Right renal pelvis (tissue), 4 donors: ENCODE results near the gene MRPL42. TPM values are rescaled to one million over a fixed set of nuclear protein-coding genes. Genes with fewer than 3 reads are reported as not detected.

Experiments
- DNase-seq, 4 donors: peaks; one replicate each; pipeline ENCODE4 v3.0.0-alpha.2; 2013; ENCODE audit warnings: low read depth in 4 of 4, low spot score in 3 of 4, missing footprints in 1 of 4
- polyA plus RNA-seq, 4 donors: library from polyadenylated mRNA; unstranded; fragments of 120-200 nt; gene quantifications; one replicate each; pipeline ENCODE4 v1.2.1, GENCODE V29; 2013; ENCODE audit not compliant: insufficient read length in 4 of 4

Gene MRPL42
- polyA plus RNA-seq, 4 donors, result 70.3 to 96.9 (median 84.0) TPM

DNA sequence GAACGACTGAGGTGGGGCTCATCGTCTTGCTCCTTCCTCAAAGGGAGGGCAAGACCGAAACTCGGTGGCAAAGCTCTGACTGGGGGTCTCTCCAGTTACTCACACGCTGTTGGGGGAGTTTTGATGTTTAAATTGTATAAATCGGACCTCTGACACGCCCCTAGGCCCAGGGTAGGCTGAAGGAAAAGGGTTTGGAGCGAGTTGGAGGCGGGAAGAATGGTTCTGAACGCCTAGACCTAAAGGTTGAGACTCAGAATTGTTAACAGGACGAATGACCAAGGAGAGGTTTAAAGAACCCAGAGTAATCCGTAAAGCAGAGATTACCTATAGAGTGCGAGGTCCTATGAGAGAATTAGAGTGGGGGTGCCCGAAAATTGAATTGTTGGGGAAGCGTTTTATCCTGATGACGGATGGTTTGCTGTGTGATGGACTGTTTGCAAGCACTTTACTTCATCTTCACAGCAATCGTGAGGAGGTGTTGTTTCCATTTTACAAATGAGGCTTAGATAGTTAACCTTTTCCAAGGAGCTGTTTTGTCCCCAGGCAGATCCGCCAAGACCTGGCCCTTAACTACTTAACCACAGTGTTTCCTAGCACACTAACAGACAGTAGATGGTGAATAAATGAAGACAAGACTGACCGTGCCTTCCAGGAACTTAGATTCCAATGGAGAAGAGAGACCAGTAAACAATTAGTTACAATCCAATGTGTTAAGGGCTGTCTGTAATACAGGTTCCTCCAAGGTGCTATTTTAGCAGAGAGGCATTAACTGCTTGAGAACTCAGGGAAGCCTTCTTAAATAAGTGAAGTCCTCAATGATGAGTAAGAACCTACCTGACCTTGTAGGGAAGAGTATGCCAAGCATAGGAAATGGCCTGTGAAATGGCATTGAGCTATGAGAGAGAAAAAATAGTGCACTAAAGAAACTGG, 24.6 kb upstream of the MRPL42 start:
- DNase-seq, result no peak

DNA sequence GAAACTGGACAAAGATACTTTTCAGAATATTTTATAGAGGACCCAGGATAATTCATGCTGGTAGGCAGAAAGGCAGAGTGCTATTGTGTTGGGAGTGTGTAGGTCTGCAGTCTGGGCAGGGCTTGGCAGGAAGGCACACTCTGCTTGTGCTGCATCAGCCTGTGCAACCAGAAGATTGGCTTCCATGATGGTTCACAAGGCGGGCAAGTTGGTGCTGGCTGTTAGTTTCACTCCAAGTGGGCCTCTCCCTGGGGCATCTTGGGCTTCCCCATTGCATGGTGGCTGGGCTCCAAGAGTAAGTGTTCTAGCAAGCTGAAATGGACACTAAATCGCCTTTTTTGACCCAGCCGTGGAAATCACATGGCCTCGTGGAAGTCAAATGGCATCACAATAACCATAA, 23.7 kb upstream of the MRPL42 start:
- DNase-seq, result no peak

DNA sequence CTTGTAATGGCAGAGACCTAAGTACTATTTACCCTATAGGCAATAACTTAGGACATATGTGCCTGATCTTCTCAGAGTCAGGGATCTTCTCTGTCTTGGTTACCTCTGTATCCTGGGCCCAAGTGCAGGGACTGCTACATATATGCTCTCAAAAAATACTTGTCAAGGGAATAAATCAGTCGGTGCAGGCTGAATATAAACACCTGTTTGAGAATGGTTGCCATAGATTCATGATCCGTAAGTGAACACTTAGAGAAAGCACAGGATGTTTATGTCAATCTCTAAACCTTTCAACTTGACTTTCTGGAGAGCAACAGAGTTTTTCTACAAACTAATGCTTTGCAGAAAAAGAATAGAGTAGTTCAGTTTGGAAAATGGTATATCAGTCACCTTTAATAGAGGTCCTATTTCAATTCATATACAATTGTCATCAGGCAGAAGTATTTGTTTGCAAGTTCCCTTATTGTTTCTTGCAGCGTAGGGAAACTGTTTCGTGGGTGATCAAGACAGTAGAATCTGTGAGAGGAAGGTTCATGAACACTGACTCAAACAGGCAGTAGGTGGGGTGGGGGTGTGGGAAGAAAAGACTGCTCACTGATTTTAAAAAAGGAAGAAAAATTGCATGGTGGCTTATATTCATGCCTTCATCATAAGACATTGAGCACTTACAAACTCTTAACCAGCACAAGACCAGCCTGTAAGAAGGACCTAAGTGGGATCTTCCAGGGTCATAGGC, 19.6 kb upstream of the MRPL42 start:
- no peak for DNase-seq

DNA sequence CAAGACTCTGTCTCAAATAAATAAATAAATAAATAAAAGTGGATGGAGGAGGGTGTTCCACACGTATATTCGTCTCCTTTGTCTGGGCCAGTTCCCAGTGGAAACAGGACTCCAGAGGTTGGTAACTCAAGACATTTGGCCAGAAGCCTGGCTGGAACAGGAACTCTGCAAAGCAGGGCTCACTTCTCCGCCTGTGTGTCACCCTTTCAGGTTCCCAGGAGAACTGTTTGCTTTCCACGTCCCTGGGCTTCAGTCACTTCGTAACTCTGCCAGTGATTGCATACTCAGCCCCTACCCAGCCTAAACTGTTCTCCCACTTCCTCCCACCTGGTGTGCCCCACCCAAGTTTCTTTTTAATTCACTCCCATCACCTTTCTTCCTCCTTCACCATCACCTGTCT, 18.5 kb upstream of the MRPL42 start:
- no peak for DNase-seq

DNA sequence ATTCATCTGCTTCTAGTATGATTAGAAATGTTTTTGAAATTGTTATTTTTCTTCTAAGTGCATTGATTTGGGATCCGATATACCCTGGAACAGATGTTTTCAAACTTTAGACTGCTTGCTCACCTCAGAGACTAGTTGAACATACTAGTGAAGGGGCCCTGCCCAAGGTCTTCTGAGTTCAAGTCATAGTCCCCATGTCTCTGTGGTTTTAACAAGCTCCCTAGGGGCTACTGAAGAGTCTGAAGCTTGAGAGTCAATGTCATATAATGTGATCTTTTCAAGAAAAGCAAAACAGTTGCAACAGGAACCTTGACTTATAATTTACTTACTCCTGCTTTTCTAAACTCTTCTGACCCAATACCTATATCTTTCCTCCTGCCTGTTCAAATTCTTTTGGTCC, 18.0 kb upstream of the MRPL42 start:
- DNase-seq, result no peak

DNA sequence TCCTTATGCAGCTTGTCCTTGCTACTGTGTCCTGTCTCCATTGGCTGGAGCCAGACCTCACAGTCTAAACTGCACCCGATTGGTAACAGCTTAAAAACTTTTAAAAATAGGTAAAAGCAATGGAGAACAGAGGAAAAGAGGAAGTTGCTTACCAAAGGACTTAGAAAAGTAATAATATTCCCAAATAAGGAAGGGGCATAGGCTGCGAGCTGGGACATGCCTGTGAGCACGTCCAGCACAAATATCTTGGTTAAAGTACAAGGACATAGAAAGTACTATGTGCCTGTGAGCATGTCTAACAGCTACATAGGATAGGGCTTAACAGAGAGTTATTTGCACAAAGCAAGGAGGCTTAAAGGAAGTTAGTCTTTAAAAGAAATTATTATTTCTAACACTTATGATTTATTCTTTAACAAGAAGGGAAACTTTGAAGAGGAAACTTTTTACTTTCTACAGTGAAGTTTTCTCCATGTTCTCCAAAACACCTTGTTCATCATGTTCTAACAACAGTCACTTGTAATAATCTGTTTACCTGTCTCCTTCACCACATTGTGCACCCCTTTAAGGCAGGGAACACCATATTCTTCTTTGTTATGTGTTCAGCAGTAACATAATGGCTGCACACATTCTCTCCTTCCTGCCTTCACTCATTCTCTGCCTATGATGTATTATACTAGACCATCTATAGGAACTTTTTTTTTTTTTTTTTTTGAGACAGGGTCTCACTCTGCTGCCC, 15.7 kb upstream of the MRPL42 start:
- DNase-seq, result no peak

DNA sequence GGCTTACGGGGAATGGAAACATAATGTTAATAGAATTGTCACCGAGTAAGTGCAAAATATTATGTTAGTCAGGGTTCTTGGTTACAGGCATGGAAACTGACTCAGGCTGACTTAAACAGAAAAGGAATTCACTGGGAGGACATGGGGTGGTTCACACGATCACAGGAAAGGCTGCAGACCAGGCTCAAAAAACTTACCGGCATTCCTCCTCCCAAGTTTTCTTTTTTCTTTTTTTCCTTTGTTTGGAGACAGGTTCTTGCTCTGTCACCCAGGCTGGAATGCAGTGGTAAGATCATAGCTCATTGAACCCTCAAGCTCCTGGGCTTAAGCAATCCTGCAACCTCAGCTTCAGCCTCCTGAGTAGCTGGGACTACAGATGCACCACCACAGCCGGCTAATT, 13.7 kb upstream of the MRPL42 start:
- DNase-seq, result no peak

DNA sequence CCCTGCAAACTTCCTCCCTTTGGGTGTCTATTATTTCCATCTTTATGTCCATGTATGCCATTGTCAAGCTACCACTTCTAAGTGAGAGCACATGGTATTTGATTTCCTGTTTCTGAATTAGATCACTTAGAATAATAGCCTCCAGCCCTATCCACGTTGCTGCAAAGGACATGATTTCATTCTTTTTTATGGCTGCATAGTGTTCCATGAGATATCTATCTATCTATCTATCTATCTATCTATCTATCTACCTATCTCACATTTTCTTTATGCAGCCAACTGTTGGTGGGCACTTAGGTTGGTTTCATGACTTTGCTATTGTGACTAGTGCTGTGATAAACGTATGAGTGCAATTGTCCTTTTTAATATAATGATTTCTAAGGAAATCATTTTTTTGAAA, 11.2 kb upstream of the MRPL42 start:
- no peak for DNase-seq

DNA sequence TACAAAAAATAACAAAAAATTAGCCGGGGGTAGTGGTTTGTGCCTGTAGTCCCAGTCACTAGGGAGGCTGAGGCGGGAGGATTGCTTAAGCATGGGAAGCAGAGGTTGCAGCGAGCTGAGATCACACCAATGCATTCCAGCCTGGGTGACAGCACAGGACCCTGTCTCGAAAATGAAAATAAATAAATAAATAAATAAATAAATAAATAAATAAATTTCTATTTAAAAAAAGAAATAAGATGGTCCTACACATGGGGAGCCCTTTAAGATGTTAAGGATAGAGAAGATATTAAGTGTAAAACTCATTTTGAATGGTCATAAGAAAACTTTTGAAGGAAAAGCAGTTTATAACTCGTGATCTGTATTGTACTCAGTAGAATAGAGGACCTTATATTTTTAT, 8.2 kb upstream of the MRPL42 start:
- no peak for DNase-seq

DNA sequence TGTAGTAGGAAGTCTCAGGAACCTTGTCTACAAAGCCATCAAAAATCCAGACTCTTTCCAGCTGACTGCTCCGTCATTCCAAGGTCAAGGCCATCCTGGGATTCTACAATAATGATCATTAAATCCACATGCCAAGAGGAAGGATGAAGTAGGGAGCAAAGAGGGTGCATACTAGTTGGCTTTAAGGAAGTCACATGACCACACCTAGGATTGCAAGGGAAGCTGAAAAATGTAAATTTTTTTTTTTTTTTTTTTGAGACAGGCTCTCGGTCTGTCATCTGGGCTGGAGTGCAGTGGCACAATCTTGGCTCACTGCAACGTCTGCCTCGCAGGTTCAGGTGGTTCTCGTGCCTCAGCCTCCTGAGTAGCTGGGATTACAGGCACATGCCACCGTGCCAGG, 7.3 kb upstream of the MRPL42 start:
- DNase-seq, result no peak

DNA sequence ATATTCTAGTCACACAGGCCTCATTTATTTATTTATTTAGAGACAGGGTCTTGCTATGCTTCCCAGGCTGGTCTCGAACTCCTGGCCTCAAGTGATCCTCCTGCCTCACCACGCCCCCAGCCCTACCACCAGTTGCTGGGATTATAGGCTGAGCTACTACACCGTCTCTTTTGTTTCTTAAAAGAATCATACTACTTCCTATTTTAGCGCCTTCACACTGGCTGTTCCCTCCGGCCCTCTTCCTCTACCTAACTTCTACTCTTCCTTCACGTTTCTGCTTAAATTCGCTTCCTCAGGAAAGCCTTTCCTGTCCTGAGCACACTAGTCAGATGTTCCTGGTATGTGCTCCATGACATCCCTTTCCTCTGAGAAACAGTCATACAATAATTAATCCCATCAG, 6.4 kb upstream of the MRPL42 start:
- DNase-seq, result no peak

DNA sequence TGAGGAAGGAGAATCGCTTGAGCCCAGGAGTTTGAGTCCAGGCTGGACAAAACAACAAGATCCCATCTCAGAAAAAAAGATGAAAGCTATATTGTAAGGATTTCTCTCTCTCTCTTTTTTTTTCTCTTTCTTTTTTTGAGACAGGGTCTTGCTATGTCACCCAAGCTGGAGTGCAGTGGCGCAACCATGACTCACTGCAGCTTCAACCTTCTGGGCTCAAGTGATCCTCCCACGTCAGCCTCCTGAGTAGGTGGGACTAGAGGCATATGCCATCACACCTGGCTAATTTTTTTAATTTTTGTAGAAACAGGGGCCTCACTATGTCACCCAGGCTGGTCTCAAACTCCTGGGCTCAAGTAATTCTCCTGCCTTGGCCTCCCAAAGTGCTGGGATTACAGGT, 5.8 kb upstream of the MRPL42 start:
- no peak for DNase-seq

DNA sequence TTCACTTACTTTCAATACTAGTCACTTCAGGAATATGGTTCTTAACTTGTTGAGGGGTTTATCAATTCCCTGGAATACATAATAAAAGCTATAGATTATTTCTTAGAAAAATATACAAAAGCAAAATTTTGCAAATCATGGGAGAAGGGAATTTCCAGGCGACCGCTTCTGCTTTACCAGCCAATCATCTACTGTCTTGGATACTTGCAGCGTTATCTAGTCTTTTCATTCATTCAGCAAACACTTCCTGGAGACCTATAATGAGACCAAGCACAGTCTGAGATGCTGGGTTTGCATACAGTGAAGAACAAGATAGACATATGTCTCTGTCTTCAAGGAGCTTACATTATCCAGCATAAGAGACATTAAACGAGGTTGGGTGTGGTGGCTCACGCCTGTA, 1.5 kb upstream of the MRPL42 start:
- DNase-seq, result no peak

DNA sequence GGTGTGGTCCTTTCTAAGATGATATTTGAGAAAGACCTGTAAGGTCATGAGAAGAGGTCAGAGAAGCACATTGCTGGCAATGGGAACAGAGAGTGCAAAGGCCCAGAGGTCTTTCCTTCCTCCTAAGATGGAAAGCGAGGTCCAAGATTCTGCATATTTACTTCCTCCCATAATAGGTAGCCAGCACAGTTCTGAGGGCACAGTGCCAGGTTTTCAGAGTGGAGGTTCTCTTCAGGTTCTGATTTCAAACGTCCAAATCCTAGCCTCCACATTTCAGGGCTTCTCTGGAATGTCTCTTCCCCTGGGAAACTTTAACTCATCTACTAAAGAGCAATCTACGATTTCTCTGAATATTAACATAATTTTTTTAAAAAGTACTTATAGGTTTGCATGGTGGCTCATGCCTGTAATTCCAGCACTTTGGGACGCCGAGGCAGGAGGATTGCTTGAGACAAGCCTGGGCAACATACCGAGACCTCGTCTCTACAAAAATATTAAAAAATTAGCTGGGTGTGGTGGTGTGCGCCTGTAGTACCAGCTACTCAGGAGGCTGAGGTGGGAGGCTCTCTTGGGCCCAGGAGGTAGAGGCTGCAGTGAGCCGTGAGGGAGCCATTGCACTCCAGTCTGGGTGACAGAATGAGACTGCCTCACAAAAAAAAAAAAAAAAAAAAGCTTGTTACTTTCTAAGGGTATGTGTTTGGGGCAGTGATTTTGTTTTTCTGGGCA, 526 bp upstream of the MRPL42 start:
- no peak for DNase-seq

DNA sequence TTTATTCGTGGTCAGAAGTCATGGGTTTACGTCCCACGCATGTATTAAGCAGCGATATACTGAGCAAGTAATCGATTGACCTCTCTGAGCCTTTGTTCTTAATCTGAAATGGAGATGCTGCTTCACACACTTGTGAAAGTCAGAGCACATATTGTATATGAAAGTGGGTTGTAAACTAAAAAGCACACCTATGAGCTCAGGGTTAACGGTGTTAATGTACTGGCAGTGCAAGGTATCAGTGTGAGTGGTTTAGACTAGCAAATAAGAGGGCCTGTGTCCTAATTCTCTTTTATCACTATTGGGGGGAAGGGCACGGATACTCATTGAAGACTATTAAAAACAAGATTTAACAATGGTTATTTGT, 676 bp downstream of the MRPL42 start:
- DNase-seq, result peak in 1 of 4 donors; percentile 19

DNA sequence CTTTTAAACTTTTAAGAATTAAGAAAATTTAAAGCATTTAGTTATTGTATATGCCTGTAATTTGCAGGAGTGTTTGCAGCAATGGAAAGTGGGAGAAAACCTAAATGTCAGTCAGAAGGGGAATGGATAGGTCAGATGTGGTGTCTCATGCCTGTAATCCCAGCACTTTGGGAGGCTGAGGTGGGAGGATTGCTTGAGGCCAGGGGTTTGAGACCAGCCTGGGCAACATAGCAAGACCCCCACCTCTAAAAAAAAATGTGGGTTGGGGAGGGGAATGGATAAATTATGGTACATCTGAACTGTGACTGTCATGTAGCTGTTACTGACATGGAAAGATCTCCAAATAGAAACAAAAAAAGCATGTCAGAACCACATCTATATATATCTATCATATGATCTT, 2.1 kb downstream of the MRPL42 start:
- DNase-seq, result no peak

DNA sequence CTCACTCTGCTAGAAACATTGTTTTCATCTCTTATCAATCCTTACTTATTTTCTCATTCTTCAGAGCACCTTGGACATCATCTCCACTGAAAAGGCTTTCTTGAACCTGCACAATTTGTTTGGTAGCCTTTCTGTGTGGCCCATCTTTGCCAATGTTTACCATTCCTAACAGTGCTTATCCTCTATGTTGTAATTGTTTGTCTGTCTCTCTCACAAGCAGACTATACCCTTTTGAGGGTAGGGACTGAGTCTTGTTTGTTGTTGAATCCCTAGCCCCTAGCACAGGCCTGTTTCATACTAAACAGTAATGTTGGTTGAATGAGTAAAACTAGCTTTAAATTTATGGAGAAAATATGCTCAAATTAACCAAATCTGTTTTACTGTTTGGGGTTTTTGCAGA, 9.2 kb downstream of the MRPL42 start:
- DNase-seq, result no peak

DNA sequence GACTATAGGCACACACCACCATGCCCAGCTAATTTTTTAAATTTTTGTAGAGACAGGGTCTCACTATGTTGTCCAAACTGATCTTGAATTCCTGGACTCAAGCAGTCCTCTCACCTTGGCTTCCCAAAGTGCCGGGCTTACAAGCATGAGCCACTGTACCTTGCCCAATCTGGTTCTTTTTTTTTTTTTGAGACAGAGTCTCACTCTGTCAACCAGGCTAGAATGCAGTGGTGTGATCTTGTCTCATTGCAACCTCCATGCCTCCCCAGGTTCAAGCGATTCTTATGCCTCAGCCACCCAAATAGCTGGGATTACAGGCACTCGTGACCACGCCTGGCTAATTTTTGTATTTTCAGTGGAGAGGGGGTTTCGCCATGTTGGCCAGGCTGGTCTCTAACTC, 15.4 kb downstream of the MRPL42 start:
- DNase-seq, result no peak

DNA sequence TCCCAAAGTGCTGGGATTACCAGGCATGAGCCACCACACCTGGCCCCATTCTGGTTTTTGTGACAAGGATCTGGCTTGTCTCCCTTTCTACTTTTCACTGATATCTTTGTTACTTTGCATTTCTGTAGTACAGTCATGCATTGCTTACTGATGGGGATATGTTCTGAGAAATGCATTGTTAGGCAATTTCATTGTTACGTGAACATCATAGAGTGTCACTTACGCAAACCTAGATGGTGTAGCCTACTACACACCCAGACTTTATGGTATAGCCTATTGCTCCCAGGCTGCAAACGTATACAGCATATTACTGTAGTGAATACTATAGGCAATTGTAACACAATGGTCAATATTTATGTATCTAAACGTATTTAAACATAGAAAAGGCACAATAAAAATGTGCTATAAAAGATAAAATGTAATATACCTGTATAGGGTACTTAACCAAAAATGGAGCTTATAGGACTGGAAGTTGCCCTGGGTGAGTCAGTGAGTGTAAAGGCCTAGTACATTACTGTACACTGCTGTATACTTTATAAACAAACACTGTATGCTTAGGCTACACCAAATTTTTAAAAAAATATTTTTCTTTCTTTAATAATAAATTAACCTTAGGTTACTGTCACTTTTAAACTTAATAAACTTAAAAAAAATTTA, 16.0 kb downstream of the MRPL42 start:
- no peak for DNase-seq

DNA sequence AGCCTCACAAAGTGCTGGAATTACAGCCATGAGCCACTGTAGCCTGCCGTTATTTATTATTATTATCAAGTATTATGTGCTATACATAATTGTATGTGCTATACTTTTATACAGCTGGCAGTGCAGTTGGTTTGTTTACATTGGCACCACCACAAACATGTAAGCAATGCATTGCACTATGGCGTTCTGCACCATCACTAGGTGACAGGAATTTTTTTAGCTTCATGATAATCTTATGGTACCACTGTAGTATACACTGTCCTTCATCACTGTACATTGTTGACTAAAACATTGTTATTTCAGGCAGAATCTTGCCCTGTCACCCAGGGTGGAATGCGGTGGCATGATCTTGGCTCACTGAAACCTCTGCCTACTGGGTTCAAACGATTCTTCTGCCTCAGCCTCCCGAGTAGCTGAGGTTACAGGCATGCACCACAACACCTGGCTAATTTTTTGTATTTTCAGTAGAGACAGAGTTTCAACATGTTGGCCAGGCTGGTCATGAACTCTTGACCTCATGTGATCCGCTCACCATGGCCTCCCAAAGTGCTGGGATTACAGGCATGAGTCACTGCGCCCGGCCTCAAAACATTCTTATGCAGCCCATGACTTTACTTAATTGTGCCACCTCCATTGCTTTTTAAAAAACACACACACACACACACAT, 17.1 kb downstream of the MRPL42 start:
- DNase-seq, result no peak
